HG03520 (cell line): ENCODE data around the gene OLFM2.
"Not testable (repeated sequence)": the region's sequence is repeated elsewhere in the genome, so short reads cannot be mapped to it uniquely, and the experiment has no call there.

Experiments
- ATAC-seq: cut with Tn5 transposase; IDR thresholded peaks from one replicate; pipeline ENCODE4 v1.9.1; 2021; ENCODE audit warnings: mild to moderate bottlenecking, moderate library complexity; ENCODE audit not compliant: unreplicated experiment

OLFM2 gene

DNA sequence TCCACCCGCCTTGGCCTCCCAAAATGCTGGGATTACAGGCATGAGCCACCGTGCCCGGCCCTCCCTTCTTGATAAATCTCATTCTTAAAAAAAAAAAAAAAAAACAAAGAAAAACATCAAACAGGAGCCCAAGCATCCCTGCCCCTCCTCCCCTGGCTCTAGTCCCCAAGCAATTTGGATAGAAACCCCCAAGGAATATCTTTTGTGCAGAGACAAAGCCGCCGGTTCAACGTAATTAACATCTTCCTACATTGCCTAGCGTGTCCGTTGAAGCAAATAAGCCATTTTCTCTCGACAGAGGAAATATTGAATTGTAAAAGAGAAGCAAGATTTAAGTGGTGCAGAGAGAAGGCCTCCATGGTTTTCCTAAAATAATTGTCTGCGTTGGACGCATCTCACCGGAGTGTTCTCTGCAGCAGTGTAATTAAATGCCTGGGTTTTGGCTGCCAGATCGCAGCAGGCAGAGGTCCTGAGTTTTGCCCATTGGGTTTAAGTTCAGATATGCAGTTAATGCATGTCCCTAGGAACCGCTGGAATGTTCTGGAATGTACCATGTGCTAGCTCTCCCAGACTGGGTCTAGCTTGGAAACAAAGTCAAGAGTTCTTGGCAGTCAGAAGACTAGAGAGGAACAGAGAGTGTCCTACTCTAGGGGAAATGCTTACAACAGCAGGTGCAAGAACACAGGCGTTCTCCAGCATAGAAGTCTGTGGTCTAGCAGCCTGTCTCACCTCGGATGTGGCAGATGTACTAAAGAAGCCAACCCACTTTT lies 70.4 kb downstream of the OLFM2 start:
- no peak for ATAC-seq

DNA sequence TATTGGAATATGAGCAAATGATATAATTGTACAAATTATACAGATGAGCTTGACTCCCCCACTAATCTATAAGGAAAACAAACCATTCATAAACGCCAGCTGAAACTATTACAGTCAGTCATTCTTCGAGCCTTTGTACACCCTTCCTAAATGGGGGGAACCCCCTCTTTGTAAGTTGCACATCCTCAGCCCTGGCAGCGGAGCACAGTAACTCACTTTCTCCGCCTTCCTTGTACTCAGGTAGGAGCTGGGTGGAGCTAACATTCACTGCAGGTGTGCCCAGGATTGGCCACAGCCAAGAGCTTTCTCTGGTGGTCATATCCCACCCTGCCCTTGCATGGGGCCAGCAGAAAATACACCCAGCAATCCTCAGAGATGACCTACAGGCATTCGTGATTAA lies 72.6 kb downstream of the OLFM2 start:
- ATAC-seq = no peak

DNA sequence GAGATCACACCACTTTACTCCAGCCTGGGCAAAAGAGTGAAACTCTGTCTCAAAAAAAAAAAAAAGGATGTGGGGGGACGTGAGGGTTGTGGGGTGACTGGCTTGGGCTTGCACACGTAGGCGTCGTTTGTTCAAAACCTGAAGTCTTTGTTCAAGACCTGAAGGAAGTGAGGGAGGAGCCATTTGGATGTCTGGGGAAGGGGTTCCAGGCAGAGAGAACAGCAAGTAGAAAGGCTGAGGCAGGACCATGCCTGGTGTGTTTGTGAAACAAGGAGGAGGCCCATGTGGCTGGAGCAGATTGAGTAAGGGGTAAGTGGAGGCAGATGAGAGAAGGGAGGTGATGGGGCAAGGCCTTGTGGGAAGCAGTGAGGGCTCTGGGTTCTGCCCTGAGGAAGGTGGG lies 73.4 kb downstream of the OLFM2 start:
- ATAC-seq = no peak

DNA sequence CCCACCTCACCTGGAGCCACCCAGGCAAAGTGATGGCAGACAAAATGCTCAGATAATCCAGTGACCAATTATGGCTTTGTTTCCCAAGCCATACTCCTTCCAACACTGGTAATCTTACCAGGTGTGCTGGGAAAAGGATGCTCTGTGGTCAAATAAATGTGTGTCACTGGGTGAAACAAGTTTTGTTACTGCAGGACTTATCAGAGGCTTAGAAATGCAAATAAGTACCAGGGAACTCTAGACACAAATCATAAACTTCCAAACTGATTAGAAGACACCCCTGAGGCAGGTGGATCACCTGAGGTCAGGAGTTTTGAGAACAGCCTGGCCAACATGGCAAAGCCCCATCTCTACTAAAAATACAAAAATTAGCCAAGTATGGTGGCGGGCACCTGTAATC lies 74.8 kb downstream of the OLFM2 start:
- no peak for ATAC-seq

- no peak for ATAC-seq
Measured at GRCh38 chr19:9860407-9860806, 75.9 kb downstream of the OLFM2 start.

- no peak for ATAC-seq
Measured at GRCh38 chr19:9858766-9859165, 77.5 kb downstream of the OLFM2 start.

DNA sequence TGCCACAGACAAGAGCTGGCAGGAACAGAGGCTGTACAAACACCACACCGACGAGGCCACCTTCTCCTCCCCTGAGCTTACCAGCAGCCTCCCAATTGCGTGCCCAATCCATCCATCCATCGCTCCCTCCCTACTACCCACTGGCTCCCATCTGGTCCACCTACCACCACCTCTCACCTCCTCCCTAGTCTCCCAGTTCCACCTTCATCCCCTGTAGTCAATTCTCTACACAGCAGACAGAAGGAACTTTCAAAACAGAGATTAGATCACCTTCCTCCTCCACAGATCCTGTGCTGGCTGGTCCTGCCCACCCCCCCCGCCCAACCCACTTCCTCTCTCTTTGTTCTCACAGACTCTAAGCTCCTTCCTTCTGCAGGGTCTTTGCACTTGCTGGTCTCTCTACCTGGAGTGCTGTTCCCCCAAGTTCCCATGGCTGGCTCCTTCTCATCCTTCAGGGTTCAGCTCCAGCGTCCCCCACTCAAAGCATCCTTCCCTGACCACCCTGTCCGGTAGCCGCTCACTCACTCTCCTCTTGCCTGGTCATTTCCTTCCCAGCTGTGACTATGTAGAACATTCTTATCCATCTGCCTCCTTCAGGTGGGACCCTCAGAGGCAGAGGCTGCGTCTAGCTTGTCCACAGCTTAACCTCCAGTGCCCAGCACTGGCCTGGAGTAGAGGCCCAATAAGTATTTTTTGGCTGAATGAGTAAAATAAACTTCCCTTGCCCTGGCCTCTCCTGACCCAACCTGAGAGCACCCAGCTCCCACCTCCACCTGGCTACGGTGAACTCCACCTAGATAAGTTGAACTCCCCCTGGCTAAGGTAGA lies 78.2 kb downstream of the OLFM2 start:
- no peak for ATAC-seq

DNA sequence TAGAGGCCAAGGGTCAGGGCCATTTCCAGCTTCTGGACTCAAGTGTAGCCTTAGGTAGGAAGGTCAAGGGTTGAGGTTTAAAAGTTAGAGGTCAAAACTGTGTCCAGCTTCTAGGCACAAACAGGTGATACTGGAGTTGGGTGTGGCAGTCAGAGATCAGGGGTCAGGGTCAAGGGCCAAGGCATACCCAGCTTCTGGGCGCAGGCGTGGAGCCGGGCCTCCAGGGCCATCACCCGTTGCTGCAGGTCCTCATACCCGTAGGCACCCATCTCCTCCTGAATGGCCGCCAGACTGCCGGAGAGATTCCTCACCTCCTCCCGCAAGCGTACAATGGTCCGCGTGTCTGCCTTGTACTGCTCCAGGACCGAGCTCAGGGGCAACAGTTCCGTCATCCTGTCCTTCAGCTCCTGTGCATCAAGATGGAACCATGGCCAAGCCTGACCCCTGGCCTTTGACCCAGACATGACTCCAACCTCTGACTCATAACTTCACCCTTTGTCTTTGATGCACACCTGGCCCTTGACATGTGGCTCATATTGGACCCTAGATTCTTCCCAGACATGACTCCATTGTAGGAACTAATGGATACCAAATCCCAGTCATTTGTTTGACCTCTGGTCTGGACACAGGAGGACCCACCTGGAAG lies 79.1 kb downstream of the OLFM2 start:
- no peak for ATAC-seq

- no peak for ATAC-seq
Measured at GRCh38 chr19:9856609-9857008, 79.7 kb downstream of the OLFM2 start.

DNA sequence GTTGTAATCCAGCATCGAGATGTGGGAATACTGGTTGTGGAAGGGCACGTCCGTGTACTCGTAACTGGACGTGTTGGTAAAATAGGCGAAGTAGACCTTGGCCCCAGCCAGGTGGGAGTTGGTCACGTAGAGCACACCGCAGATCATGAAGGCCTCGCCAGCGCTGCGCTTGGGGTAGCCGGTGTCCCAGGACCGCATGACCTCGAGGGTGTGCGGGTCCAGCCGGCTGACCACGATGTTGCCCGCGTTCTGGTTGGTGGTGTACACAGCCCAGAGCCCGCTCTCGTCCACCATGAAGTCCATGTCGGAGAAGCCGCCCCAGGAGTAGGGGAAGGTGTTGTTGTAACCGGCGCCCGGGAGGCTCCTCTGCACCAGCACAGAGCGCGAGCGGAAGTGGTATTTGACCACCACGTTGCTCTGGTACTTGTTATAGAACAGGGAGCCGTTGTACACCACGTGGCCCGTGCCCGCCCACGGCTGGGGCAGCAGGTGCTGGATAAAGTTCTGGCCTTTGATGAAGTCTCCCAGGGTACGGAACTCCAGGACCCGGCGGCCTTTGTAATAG lies 82.0 kb downstream of the OLFM2 start:
- no peak for ATAC-seq

DNA sequence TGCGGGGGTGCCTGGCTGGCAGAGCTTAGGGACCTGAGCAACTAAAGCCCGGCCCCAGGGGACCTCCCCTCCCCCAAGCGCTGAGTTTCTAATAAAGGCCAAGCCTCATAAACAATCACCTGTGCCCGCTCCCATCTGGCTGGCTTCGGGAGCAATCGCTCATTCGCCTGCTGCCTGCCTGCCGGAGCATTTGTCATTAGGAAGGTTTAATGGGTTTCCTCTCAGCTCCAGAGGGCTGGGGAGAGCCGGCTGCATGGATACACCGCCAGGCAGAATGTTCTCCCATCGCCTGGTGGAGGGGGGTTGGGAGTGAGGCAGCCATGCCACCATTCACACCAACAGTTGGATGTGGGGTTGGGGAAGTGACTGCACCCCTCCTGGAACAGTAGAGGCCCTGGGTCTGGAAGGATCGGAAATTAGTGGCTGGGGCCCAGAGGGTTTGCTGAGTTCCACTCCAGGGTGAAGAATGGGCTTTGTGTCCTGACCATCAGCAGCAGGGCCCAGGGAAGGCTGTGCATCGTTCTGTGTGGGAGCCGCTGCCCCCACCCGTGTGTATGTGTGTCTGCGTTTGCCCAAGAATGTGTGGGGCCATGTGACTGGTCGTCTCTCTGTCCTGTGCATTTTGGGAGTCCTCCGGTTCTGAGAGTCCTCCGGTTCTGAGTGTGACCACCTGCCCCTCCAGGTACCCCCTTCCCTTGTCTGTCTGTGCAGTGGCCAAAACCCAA lies 85.9 kb downstream of the OLFM2 start:
- ATAC-seq = no peak

DNA sequence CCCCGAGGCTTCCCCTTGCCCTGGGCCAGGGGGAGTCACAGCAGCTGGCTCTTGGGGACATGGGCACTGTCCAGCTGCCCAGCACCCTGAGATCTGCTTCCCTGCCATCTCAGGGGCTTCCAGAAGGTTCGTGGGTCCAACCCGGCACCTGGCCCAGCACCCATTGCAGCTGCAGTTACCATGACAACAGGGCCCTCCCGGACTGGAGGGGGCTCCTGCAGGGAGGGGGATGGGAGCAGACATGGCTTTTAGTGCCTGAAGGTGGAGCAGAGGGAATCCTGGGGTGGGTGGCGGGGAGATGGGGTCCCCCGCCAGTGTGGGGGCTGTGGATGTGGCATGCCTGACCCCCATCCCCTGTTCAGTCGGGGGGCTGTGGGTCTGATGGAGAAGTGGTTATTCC lies 86.5 kb downstream of the OLFM2 start:
- no peak for ATAC-seq

DNA sequence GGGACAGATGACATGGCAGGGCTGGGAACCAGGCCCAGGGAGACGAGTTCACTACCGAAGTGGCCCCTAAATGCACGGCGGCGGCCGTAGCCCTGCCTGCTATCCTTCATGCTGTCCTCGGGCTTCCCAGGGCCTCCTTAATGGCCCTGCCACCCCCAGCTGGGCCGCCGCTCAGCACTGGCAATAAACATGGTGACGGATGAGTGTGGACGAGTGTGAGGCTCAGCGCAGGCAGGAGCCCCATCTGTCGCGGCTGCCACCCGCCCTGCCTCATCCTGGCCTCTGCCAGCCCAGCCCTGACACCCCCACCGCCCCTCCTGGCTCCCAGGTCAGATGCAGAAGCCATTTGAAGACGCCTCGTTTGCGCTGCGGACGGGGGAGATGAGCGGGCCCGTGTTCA lies 87.6 kb downstream of the OLFM2 start:
- no peak for ATAC-seq

- no peak for ATAC-seq
Measured at GRCh38 chr19:9848060-9848459, 88.3 kb downstream of the OLFM2 start.

DNA sequence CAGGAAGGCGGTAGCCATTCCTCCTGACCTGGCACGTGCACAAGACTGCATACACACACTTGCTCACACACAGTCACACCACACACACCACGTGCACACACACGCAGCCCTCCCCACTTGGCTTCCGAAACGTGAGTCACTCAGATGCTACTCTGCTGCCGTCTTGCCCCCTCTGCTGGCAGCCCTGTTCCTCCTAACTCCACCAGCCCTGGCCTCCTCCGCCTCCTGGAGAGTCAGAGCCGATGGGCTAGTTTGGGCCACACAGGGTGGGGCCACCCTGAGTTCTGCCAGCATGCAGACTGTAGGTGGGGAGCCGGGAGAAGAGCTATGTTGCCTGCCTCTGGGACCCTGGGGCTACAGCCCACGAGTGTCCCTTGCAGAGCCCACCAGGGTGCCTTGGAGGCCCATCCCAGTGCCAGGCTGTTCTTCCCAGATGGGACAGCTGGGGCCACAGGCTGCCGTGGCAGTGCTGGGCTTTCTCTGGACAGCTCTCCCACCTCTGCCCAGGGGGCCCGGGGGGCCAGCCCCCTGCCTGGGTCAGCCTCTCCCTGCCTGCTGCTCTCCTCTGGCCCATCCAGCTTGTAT lies 89.1 kb downstream of the OLFM2 start:
- ATAC-seq = no peak

GRCh38 chr19:9843626-9844273 lies 92.6 kb downstream of the OLFM2 start:
- not testable (repeated sequence) for ATAC-seq

DNA sequence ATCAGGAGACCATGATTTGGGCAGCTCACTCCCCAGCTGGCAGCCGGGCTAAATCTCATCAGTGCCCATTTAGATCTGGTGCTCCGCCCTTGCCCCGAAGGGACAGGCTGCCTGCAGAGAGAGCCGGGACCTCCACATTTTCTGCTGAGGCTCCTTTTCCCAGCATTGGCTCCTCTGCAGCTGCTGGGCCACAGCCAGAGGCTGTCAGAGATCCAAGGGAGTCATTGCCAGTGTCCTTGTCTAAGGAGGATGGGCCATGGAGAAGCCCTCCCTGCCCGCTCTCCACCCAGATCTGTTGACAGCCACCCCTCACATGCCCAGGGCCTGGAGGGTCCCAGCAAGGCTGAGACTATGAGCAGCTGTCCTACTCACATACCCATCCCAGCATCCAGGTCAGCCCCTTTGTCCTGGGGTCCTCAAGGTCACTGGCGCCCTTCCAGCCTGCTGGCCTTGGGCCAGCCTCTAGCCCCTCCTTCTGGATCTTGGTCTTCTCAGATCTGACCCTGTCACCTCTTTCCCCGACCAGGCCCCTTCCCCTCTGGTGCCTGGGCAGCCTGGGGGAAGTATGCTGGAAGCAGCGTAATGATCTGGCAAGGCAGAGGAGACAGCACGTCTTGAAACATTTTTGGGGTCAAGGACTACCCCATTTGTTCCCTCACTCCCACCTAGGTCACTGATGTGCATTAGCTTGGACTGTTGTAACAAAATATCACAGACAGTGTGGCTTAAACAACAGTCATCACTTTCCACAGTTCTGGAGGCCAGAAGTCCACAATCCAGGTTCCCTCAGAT lies 93.3 kb downstream of the OLFM2 start:
- no peak for ATAC-seq

- no peak for ATAC-seq
Measured at GRCh38 chr19:9839415-9839814, 96.9 kb downstream of the OLFM2 start.

DNA sequence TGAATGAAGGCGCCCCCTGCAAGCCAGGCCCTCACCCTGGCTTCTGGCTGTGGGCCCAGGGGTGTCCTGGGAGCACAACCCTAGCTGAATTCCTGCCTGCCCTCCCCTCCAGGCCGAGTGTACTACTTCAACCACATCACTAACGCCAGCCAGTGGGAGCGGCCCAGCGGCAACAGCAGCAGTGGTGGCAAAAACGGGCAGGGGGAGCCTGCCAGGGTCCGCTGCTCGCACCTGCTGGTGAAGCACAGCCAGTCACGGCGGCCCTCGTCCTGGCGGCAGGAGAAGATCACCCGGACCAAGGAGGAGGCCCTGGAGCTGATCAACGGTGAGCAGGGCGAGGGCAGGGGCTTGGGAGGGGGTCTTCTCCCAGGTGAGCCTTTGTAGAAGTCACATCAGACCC lies 98.0 kb downstream of the OLFM2 start:
- no peak for ATAC-seq
